T-cell (primary cell): ENCODE measurements around the gene POC1B. TPM values are rescaled to one million over a fixed set of nuclear protein-coding genes. Genes with fewer than 3 reads are reported as not detected.

ENCODE experiments used
- ATAC-seq, 4 experiments: fragments of 200-7000 bp in 3 of 4; fragments of 150-1000 bp in 1 of 4; cut with Tn5 transposase; replicated peaks in 1 of 4; 1 replicate in 3 of 4; 2 replicates in 1 of 4; pipeline ENCODE4 v1.10.0; 2021; ENCODE audit warnings: moderate library complexity in 3 of 4, mild to moderate bottlenecking in 2 of 4, moderate number of reproducible peaks in 1 of 4
- CTCF ChIA-PET, 2 donors: fragments of 300-600 bp; sonication (Branson Sonifier 250); formaldehyde crosslinking; loops; one replicate each; lab custom pipeline; 2022; ENCODE audit warnings: antibody characterized with exemption in 2 of 2; lab: Charles Lee
- POLR2A ChIA-PET, 2 donors: fragments of 300-600 bp; sonication (Branson Sonifier 250); formaldehyde crosslinking; loops; one replicate each; lab custom pipeline; 2022; ENCODE audit warnings: antibody characterized with exemption in 2 of 2; lab: Charles Lee
- DNase-seq, 35 experiments: peaks; one replicate each; pipeline versions ENCODE4 v3.0.0 to v3.0.0-alpha.2; 2013 to 2023
- H3K27ac ChIP-seq: one replicate; pipeline ENCODE4 v1.5.1; 2013; ENCODE audit warnings: low read length
- H3K27me3 ChIP-seq, 2 experiments: replicated peaks in 1 of 2; 1 replicate in 1 of 2; 2 replicates in 1 of 2; pipeline versions ENCODE4 v1.6.1 to v1.7.0; 2013; ENCODE audit warnings: low read length in 1 of 2, mixed read lengths in 1 of 2; ENCODE audit not compliant: control insufficient read depth in 2 of 2, insufficient read depth in 2 of 2; ENCODE audit errors: extremely low read depth in 1 of 2
- H3K36me3 ChIP-seq, 2 donors: 1 replicate in 1 of 2; 2 replicates in 1 of 2; pipeline versions ENCODE4 v1.6.1 to v1.7.0; 2013; ENCODE audit warnings: low read length in 1 of 2; ENCODE audit not compliant: control insufficient read depth in 2 of 2, insufficient read depth in 1 of 2; ENCODE audit errors: extremely low read depth in 1 of 2
- H3K4me1 ChIP-seq, 2 experiments: 1 replicate in 1 of 2; 2 replicates in 1 of 2; pipeline versions ENCODE4 v1.6.1 to v1.7.0; 2013; ENCODE audit warnings: low read length in 2 of 2, mixed read lengths in 1 of 2; ENCODE audit not compliant: insufficient read depth in 2 of 2, control insufficient read depth in 1 of 2; ENCODE audit errors: extremely low read depth in 1 of 2
- H3K4me3 ChIP-seq, 2 donors: 1 replicate in 1 of 2; 2 replicates in 1 of 2; pipeline versions ENCODE4 v1.5.1 to v1.7.0; 2013; ENCODE audit warnings: mild to moderate bottlenecking in 2 of 2, low read length in 1 of 2, moderate library complexity in 1 of 2; ENCODE audit not compliant: control insufficient read depth in 1 of 2; ENCODE audit errors: extremely low read depth in 1 of 2
- H3K9me3 ChIP-seq: 2 replicates; pipeline ENCODE4 v1.7.0; 2013
- H3K27ac Mint-ChIP-seq, 2 donors: one replicate each; pipeline ENCODE4 v1.8.0; 2020 to 2021; ENCODE audit warnings: mild to moderate bottlenecking in 2 of 2, mixed read lengths in 2 of 2
- H3K27me3 Mint-ChIP-seq, 2 donors: one replicate each; pipeline ENCODE4 v1.8.0; 2021 to 2022; ENCODE audit warnings: mixed read lengths in 2 of 2
- H3K36me3 Mint-ChIP-seq: one replicate; pipeline ENCODE4 v1.8.0; 2021; ENCODE audit warnings: mixed read lengths
- H3K4me1 Mint-ChIP-seq, 3 donors: one replicate each; pipeline ENCODE4 v1.8.0; 2020 to 2022; ENCODE audit warnings: mixed read lengths in 3 of 3, mild to moderate bottlenecking in 1 of 3
- H3K4me3 Mint-ChIP-seq, 3 donors: one replicate each; pipeline ENCODE4 v1.8.0; 2020 to 2022; ENCODE audit warnings: mild to moderate bottlenecking in 3 of 3, mixed read lengths in 3 of 3, moderate library complexity in 3 of 3
- H3K9me3 Mint-ChIP-seq, 3 donors: one replicate each; pipeline ENCODE4 v1.8.0; 2020 to 2022; ENCODE audit warnings: mixed read lengths in 3 of 3
- WGBS: methylation state at CpG from one replicate; pipeline ENCODE4 v1.1.5; 2013; ENCODE audit warnings: missing lambda C conversion rate; ENCODE audit not compliant: insufficient coverage; 5-methylcytosine and 5-hydroxymethylcytosine counted together
- total RNA-seq, 35 experiments: library from RNA in 6 of 35; stranded (reverse) in 6 of 35; fragments of 120-200 nt in 1 of 35; gene quantifications; one replicate each; pipeline versions ENCODE4 v1.2.1 to v1.2.4 and lab custom pipeline; 2013 to 2026

POC1B gene
- total RNA-seq, 5 donors from 2014 or later (not counting 1 experiment from before 2014, with no cell fraction given) = 17.2 to 25.5 (median 18.9) TPM

DNA sequence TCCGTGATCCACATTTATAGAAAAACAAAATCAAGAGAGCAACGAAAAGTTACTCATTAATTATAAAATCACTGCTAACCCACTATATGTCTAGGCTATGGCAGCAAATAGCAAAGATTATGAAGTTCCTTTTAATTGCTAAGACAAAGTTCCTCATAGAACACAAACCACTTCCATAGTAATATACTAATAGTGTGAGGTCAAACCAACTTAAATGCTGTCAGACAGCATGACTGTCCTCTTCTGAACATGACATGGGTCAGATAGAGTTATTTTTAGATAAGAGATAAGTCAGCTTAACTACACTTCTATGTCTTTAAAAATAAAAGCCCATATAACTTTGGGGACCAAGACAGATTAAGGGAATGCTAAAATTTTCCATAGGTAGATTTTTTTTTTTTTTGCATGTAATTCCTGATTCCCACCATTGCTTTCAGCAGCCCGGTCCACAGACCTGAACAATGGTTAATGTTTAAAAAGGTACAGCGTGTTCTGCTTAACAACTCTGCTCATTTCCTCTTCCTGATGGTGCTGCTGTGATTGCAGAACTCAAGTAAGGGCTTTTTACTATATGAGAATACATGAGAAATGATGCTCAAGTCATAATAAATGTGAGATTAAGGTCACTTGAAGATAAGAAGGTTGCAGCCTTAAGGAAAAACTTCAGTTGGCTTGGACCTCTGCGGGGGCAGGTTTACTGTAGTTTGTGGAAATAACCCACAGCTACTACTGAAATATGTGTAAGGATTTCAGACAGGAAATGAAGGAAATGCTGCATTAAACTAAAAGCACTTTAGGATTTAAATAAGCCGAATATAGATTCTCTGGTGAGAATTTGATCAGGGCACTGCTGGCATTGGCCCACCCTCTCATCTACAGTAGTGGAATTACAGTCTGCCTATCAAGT lies 135.8 kb downstream of the POC1B start:
- H3K27me3 ChIP-seq = no peaks in the 10 kb centered on the region
- ChIA-PET POLR2A (interaction anchor here in 1 of 2 donors (0.7 kb wide), 1 partner anchor 35 kb away, joined by 5 read pairs; no protein-coding TSS in a partner anchor), CTCF (no interaction called here)
- H3K36me3 ChIP-seq = no peaks in the 10 kb centered on the region
- peaks cover 15 to 16% (median 16%) of the 10 kb centered on the region in 3 donors for H3K4me1 Mint-ChIP-seq
- H3K9me3 ChIP-seq = no peaks in the 10 kb centered on the region
- no peak overlapping the region for H3K4me3 Mint-ChIP-seq
- peaks cover 3% of the 10 kb centered on the region for H3K36me3 Mint-ChIP-seq
- H3K27me3 Mint-ChIP-seq = no peaks in the 10 kb centered on the region
- 70% methylated on average over 2 of the region's 6 CpGs for WGBS
- no peak overlapping the region for H3K4me3 ChIP-seq
- H3K9me3 Mint-ChIP-seq = no peaks in the 10 kb centered on the region
- H3K27ac ChIP-seq = no peak overlapping the region
- DNase-seq = no peak
- ATAC-seq = peak in 1 of 4 experiments; percentile 50
- no peak overlapping the region for H3K27ac Mint-ChIP-seq
- H3K4me1 ChIP-seq = peaks cover 0 to 4% of the 10 kb centered on the region in 2 experiments

DNA sequence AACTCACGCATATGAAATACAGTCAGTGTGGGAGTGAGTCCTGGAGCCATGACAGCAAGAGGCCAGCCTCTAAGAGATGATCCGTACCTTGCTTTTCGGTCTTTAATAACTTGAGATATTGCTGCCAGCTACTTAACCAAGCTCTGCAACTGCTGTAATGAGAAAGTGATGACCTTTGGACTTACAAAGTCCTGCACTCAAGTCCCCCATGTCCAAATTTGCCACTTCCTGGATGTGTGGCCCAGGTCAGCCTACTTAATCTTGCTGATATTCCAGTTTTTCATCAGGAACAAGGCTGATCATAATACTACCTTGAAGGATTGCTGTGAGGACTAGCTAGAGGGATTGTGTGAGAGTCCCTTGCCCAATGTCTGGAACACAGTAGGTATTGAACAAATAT lies 139.7 kb downstream of the POC1B start:
- 72% methylated on average over 3 of the region's 3 CpGs for WGBS
- no peak for DNase-seq
- no peak overlapping the region for H3K4me3 Mint-ChIP-seq
- H3K27ac ChIP-seq = no peak overlapping the region
- no peak for ATAC-seq
- no peak overlapping the region for H3K4me3 ChIP-seq
- no peaks in the 10 kb centered on the region for H3K9me3 ChIP-seq
- H3K4me1 Mint-ChIP-seq = peaks cover 12 to 19% (median 16%) of the 10 kb centered on the region in 3 donors
- H3K27me3 Mint-ChIP-seq = no peaks in the 10 kb centered on the region
- no peaks in the 10 kb centered on the region for H3K36me3 Mint-ChIP-seq
- H3K27ac Mint-ChIP-seq = no peak overlapping the region
- no peaks in the 10 kb centered on the region for H3K9me3 Mint-ChIP-seq
- POLR2A ChIA-PET = no interaction called here
- no peaks in the 10 kb centered on the region for H3K36me3 ChIP-seq
- CTCF ChIA-PET = interaction anchor here in 1 of 2 donors (0.6 kb wide), 1 partner anchor 59 kb away, joined by 3 read pairs; no protein-coding TSS in a partner anchor
- H3K27me3 ChIP-seq = no peaks in the 10 kb centered on the region
- H3K4me1 ChIP-seq = peaks cover 0 to 4% of the 10 kb centered on the region in 2 experiments

- Mint-ChIP-seq H3K27ac (no peak overlapping the region), H3K4me3 (no peak overlapping the region), H3K36me3 (no peaks in the 10 kb centered on the region), H3K27me3 (no peaks in the 10 kb centered on the region), H3K9me3 (no peaks in the 10 kb centered on the region), H3K4me1 (peaks cover 3 to 8% (median 5%) of the 10 kb centered on the region in 3 donors)
- ChIA-PET POLR2A (no interaction called here), CTCF (no interaction called here)
- Histone ChIP-seq H3K27ac (no peak overlapping the region), H3K9me3 (no peaks in the 10 kb centered on the region), H3K4me3 (no peak overlapping the region), H3K36me3 (no peaks in the 10 kb centered on the region), H3K27me3 (no peaks in the 10 kb centered on the region), H3K4me1 (peaks cover 0 to 2% of the 10 kb centered on the region in 2 experiments)
- DNase-seq (no peak), ATAC-seq (no peak)
- no CpG with 5 or more reads among the region's 3 CpGs for WGBS
Observed at GRCh38 chr12:89384807-89385206, 141.0 kb downstream of the POC1B start.

GRCh38 chr12:89384050-89384758 lies 141.6 kb downstream of the POC1B start:
- Histone ChIP-seq H3K9me3 (no peaks in the 10 kb centered on the region), H3K36me3 (no peaks in the 10 kb centered on the region), H3K27ac (no peak overlapping the region), H3K4me3 (no peak overlapping the region), H3K27me3 (no peaks in the 10 kb centered on the region), H3K4me1 (no peaks in the 10 kb centered on the region)
- ChIA-PET CTCF (no interaction called here), POLR2A (no interaction called here)
- ATAC-seq = no peak
- DNase-seq = no peak
- Mint-ChIP-seq H3K4me1 (peaks cover 0 to 4% (median 0%) of the 10 kb centered on the region in 3 donors), H3K36me3 (no peaks in the 10 kb centered on the region), H3K27me3 (no peaks in the 10 kb centered on the region), H3K4me3 (no peak overlapping the region), H3K27ac (no peak overlapping the region), H3K9me3 (no peaks in the 10 kb centered on the region)
- 81% methylated on average over 2 of the region's 8 CpGs for WGBS

DNA sequence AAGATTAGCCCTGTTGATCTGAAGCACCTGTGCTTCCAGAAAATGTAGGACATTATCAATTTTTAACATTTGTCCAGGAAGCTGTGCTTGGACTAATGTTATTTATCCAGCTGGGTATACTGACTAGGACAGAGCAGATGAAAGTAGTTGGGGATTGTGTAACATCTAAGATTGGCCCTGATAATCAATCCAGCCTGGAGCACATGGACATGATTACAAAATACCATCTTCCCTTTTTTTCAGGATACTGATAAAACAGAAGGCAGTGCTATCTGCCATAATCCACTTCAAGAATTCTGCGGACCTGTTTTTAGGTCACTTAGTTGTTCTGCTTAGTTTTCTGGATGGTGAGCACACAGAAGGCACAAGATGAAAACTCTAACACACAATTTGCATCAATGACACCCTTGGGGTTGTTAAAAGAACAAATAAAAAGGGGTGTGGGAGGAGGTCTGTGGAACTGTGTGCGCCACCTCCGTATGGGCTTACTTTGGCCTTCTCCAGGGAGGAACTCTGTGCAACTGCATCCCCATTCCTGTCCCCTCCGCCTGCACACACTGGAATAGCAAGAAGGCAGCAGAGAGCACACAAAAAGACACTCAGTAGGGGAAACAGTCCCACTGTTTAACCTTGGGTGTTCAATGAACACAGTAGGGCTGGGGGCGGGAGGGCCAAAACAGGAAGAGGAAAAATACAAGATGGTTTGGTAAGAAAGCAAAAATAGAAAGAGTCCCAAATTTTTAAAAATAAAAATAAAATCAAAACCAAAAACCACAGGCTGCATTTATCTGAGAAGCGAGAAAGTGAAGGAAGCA lies 142.4 kb downstream of the POC1B start:
- no peaks in the 10 kb centered on the region for H3K36me3 ChIP-seq
- no peak overlapping the region for H3K27ac Mint-ChIP-seq
- H3K36me3 Mint-ChIP-seq = no peaks in the 10 kb centered on the region
- WGBS = 80% methylated on average over 1 of the region's 6 CpGs
- no peak overlapping the region for H3K27ac ChIP-seq
- no peaks in the 10 kb centered on the region for H3K27me3 Mint-ChIP-seq
- ChIA-PET POLR2A (no interaction called here), CTCF (interaction anchor here in 1 of 2 donors (0.6 kb wide), 1 partner anchor 111 kb away, joined by 3 read pairs; no protein-coding TSS in a partner anchor)
- H3K4me3 ChIP-seq = no peak overlapping the region
- ATAC-seq (no peak), DNase-seq (no peak)
- H3K4me1 ChIP-seq = no peaks in the 10 kb centered on the region
- H3K9me3 Mint-ChIP-seq = no peaks in the 10 kb centered on the region
- H3K4me1 Mint-ChIP-seq = peaks cover 0 to 4% (median 0%) of the 10 kb centered on the region in 3 donors
- no peaks in the 10 kb centered on the region for H3K27me3 ChIP-seq
- no peaks in the 10 kb centered on the region for H3K9me3 ChIP-seq
- no peak overlapping the region for H3K4me3 Mint-ChIP-seq

GRCh38 chr12:89382328-89382727 lies 143.5 kb downstream of the POC1B start:
- POLR2A ChIA-PET = no interaction called here
- H3K27ac ChIP-seq = no peak overlapping the region
- WGBS = no CpG with 5 or more reads among the region's 5 CpGs
- H3K27me3 ChIP-seq = no peaks in the 10 kb centered on the region
- H3K9me3 ChIP-seq = no peaks in the 10 kb centered on the region
- no peaks in the 10 kb centered on the region for H3K4me1 ChIP-seq
- peaks cover 0 to 4% (median 0%) of the 10 kb centered on the region in 3 donors for H3K4me1 Mint-ChIP-seq
- H3K27ac Mint-ChIP-seq = no peak overlapping the region
- H3K36me3 ChIP-seq = no peaks in the 10 kb centered on the region
- no peak overlapping the region for H3K4me3 ChIP-seq
- H3K4me3 Mint-ChIP-seq = no peak overlapping the region
- DNase-seq = no peak
- ATAC-seq = no peak
- no peaks in the 10 kb centered on the region for H3K27me3 Mint-ChIP-seq
- no peaks in the 10 kb centered on the region for H3K9me3 Mint-ChIP-seq
- H3K36me3 Mint-ChIP-seq = no peaks in the 10 kb centered on the region
- CTCF ChIA-PET = no interaction called here
